ENCODE results near the gene IQCN. TPM values are rescaled to one million over a fixed set of nuclear protein-coding genes. Genes with fewer than 3 reads are reported as not detected.

IQCN gene, protein sequence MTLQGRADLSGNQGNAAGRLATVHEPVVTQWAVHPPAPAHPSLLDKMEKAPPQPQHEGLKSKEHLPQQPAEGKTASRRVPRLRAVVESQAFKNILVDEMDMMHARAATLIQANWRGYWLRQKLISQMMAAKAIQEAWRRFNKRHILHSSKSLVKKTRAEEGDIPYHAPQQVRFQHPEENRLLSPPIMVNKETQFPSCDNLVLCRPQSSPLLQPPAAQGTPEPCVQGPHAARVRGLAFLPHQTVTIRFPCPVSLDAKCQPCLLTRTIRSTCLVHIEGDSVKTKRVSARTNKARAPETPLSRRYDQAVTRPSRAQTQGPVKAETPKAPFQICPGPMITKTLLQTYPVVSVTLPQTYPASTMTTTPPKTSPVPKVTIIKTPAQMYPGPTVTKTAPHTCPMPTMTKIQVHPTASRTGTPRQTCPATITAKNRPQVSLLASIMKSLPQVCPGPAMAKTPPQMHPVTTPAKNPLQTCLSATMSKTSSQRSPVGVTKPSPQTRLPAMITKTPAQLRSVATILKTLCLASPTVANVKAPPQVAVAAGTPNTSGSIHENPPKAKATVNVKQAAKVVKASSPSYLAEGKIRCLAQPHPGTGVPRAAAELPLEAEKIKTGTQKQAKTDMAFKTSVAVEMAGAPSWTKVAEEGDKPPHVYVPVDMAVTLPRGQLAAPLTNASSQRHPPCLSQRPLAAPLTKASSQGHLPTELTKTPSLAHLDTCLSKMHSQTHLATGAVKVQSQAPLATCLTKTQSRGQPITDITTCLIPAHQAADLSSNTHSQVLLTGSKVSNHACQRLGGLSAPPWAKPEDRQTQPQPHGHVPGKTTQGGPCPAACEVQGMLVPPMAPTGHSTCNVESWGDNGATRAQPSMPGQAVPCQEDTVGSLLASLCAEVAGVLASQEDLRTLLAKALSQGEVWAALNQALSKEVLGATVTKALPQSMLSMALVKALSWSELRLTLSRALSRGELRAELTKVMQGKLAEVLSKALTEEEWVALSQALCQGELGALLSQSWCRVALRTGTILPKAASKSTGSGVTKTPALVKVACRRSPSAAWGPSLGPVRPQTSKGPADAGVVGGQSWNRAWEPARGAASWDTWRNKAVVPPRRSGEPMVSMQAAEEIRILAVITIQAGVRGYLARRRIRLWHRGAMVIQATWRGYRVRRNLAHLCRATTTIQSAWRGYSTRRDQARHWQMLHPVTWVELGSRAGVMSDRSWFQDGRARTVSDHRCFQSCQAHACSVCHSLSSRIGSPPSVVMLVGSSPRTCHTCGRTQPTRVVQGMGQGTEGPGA (N-terminal part only)
- 7.7 TPM for total RNA-seq

DNA sequence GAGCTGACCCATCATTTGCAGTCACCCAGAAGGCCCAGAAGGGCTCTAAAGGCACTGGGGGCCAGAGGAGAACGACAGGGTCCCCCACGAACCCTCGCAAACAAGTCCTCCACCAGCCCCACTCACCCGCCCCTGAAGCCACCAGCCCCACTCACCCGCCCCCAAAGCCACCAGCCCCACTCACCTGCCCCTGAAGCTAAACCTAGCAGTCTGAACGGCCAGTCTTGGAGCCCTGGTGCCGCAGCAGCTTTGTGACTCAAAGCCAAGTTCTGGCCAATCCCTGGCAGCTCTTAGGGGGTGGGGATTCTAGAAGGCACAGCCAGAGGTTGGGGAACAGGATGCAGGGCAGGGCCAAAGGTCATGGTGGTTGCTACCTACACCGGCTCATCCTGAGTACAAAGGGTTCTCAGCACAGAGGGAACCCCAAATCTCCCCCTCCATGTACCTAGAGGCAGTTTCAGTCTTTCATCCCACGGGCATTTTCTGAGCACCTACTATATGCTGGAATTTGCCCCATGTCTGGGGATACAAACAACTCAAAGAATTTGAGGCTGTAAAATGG, at the start of gene IQCN:
IQCN (minus strand) TSS at position 234 of the 562 bp plus-strand sequence. CDS start 4,974 bp downstream, outside the sequence.
- no peak within 1 kb of the TSS for H3K4me3 ChIP-seq (ENCODE audit: low read length)

DNA sequence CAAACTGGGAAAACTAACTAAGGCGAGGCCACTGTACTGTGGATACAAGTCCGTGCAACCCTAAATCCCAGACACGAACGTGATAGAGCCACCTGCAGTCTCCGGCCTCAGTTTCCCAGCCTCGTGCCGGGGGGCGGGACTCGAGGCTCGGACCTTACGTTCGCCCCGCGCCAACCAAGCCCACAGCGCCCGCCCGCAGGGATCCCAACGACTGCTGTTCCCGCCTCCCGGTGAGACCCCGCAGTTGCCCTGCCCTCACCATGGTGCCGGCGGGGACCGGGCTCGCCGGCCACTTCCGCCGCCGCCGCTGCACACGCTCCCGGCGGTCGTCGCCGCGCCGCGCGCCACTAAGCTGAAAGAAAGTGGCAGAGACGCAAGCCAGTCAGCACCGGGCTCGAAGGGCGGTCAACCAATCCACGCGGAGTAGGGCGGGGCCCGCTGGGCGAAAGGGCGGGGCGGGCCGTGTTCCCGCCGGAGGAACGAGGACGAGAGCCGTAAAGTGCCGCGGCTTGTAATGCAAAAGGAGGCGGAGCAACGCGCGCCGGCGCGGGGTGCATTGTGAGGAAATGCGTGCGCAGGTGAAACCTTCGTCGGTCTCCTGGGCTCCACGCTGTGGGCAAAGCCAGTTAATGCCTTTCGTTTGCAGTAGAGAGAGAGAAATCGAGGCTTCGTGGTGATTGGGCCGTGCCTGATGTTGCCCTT, 48.7 kb upstream of the IQCN start, which contains the start of gene LSM4:
LSM4 (minus strand) TSS at position 318 of the 702 bp plus-strand sequence; CDS start at position 262, 56 bp downstream.
- no peaks in the 10 kb centered on the region for H3K9me3 ChIP-seq (ENCODE audit: low read depth, low read length)
- peaks cover 57% of the 10 kb centered on the region for H3K4me1 ChIP-seq (ENCODE audit: insufficient read depth, low read length)
- no peaks in the 10 kb centered on the region for H3K27me3 ChIP-seq (ENCODE audit: insufficient read depth, low read length)
- H3K4me3 ChIP-seq (ENCODE audit: low read length): peak within 1 kb of the TSS; percentile 76

More for the DNA sequence above, at the start of gene IQCN:
- peaks cover 45% of the 10 kb centered on the region for H3K4me1 ChIP-seq (ENCODE audit: insufficient read depth, low read length)
- H3K9me3 ChIP-seq (ENCODE audit: low read depth, low read length): no peaks in the 10 kb centered on the region
- no peaks in the 10 kb centered on the region for H3K27me3 ChIP-seq (ENCODE audit: insufficient read depth, low read length)

DNA sequence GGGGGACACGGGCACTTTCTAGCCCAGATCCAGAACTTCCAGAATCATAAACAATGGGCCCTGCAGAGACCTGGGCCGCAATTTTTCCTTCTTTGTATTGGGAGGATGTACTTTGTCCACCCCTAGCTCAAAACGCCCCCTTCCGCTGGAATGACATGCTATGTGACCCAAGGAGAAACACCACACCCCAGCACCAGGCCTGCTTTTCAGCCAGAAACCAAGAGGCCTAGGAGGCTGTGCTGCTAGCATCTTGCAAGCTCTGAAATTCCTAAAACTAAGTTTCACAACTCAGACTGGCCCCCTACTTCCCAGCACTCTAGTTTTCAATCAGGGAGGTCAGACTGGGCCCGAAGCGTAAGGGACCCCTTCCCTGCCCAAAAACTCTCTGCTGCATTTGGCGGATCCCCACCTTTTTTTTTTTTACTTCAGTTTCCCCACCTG, 48.1 kb upstream of the IQCN start:
- Histone ChIP-seq H3K27me3 (ENCODE audit: insufficient read depth, low read length) (no peaks in the 10 kb centered on the region), H3K4me3 (ENCODE audit: low read length) (peak overlapping the region; percentile 76), H3K4me1 (ENCODE audit: insufficient read depth, low read length) (peaks cover 63% of the 10 kb centered on the region), H3K9me3 (ENCODE audit: low read depth, low read length) (no peaks in the 10 kb centered on the region)

DNA sequence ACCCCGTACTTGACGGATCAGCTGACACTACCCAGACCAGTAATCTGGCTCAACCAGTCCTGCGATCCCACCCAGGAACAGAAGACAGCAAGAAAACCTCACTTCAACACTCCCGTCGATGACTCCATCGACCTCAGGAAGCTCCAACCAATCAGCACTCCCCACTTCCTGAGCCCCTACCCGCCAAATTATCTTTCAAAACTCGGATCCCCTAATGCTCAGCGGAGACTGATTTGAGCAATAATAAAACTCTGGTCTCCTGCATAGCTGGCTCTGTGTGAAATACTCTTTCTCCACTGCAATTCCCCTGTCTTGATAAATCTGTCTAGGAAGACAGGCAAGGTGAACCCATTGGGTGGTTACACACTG, 47.5 kb upstream of the IQCN start:
- H3K27me3 ChIP-seq (ENCODE audit: insufficient read depth, low read length): no peaks in the 10 kb centered on the region
- no peak overlapping the region for H3K4me3 ChIP-seq (ENCODE audit: low read length)
- H3K4me1 ChIP-seq (ENCODE audit: insufficient read depth, low read length): peaks cover 64% of the 10 kb centered on the region
- no peaks in the 10 kb centered on the region for H3K9me3 ChIP-seq (ENCODE audit: low read depth, low read length)

DNA sequence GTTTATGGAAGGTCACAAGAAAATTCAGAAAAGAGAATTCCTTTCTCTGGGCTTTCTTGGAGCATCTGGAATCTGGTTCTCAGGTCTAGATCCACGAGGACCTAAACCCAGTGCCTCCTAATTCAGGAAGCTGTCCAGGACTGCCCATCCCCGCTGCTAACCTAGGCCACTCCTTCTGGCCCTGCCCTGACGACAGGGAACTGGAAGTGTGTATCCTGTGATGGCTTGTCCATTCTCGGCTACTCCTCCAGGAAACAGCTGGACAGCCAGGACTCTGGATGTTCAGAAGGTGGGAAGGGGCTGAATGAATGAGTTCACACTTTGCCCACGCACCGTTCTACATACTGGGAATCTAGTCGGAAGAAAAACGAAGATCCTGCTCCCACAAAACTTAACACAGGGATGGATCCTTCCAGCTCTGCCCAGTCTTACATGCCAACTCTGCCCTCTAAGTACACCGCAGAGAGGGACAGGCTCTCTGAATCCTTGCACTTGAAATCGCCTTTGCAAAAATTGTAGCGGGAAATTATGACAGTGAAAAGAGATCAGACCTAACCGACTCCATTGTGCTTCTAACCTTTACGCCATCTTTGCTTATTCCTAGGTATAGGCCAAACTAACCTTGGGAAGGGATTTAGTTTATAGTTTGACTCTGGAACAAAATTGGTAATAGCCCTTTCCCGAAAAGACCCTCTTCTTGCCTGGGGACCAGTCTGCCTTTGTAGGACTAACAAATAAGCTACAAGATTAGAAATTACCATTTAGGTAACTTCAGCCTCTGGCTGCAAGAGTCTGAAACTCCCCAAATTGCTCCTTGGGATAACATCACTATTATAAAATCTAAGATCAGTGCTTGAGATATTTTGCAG, 46.8 kb upstream of the IQCN start:
- no peaks in the 10 kb centered on the region for H3K9me3 ChIP-seq (ENCODE audit: low read depth, low read length)
- peaks cover 64% of the 10 kb centered on the region for H3K4me1 ChIP-seq (ENCODE audit: insufficient read depth, low read length)
- H3K27me3 ChIP-seq (ENCODE audit: insufficient read depth, low read length): no peaks in the 10 kb centered on the region
- no peak overlapping the region for H3K4me3 ChIP-seq (ENCODE audit: low read length)

DNA sequence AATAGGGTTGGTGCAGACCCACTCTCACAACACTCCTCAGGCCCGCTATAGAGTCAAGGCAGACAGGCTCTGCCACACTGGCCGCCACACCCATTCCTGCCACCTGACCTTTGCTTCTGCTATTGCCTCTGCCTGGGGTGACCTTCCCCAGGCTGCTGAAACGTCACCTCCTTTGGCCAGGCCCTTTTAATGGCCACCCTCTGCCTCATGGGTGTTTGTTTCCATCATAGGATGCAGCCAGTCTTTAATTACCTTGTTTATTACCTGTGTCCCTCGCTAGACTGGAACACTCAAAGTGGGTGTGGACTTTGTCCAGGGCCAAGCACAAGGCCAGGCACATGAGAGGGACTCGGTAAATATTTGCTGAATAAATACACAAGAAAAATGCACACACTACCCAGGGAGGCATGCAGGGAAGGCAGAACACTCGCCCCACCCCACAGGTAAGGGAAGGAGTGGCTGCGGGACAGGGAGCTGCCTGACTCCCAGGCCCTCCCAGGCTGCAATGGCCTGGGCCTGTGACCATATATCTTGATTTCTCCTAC, 45.4 kb upstream of the IQCN start:
- Histone ChIP-seq H3K4me3 (ENCODE audit: low read length) (no peak overlapping the region), H3K9me3 (ENCODE audit: low read depth, low read length) (no peaks in the 10 kb centered on the region), H3K4me1 (ENCODE audit: insufficient read depth, low read length) (peaks cover 64% of the 10 kb centered on the region), H3K27me3 (ENCODE audit: insufficient read depth, low read length) (no peaks in the 10 kb centered on the region)

DNA sequence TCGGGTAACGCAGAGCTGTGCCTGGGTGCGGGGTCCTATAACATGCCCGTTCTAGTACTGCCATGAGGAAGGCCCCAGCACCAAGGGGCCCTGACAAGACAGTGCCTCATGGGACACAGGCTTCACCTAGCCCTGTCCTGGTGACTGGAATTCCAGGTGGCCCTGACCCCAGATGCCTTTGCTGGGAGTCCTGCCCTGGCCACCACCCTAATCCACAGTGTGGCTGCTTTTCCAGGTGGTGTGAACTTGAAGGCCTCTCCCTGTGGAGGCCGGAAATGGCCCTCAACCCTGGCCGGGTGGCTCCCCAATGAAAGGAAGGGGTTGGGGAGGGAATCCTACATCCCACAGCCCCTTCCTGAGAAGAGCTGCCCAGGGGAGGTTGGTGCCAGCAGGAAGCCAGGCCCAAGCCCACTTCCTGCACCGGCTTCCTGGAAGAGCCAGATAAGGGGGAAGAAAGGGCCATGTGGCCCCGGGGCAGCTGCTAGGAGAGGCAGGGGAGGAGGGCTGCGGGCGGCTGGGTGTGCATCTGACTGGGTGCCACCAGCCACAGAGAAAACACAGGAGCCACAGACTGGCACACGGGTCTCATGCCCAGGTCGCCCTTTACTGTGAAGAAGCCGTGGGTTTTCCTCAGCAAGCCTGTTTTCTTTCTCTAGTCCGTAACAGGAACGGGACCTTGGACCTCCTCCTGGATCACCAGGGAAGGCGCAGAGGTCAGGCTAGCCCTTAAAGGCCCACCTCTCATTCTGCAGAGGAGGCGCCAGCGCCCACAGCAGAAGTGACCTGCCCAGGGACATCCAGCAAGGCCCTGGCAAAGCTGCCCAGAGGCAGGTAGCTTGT, 43.9 kb upstream of the IQCN start:
- Histone ChIP-seq H3K4me1 (ENCODE audit: insufficient read depth, low read length) (peaks cover 54% of the 10 kb centered on the region), H3K4me3 (ENCODE audit: low read length) (no peak overlapping the region), H3K27me3 (ENCODE audit: insufficient read depth, low read length) (no peaks in the 10 kb centered on the region), H3K9me3 (ENCODE audit: low read depth, low read length) (no peaks in the 10 kb centered on the region)

DNA sequence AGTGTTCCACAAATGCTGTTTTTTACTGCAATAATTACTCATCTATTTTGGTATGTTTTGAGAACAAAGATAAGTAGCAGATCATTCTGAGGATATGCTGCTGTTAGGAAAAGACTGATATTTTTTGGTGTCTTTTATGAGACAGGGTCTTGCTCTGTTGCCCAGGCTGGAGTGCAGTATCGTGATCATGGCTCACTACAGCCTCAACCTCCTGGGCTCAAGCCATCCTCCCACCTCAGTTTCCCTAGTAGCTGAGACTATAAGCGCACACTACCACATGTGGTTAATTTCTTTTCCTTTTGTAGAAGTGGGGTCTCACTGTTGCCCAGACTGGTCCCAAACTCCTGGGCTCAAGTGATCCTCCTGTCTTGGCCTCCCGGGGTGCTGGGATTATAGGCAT, 39.1 kb upstream of the IQCN start:
- Histone ChIP-seq H3K4me1 (ENCODE audit: insufficient read depth, low read length) (peaks cover 11% of the 10 kb centered on the region), H3K27me3 (ENCODE audit: insufficient read depth, low read length) (no peaks in the 10 kb centered on the region), H3K4me3 (ENCODE audit: low read length) (no peak overlapping the region)

DNA sequence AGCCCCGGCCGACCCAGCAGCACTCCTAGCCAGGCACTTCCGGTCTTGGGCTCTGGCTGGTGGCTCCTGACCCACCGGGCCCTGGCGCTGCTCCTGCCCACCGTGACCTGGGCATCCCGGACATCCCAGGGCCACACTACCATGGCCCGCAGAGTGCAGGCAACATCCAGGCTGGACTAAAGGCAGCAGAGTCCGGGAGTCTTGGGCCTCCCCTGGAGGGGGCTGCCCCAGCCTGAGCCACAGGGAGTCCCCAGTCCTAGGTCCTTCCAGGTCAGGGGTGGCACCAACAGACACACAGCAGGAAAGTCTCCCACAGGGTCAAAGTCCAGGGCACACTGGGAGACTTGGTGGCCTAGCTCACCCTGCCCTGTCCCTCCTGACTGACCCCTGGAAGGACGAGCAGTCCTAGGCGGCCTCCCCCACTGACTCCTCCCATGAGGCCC, 37.9 kb upstream of the IQCN start:
- no peaks in the 10 kb centered on the region for H3K9me3 ChIP-seq (ENCODE audit: low read depth, low read length)
- H3K4me3 ChIP-seq (ENCODE audit: low read length): no peak overlapping the region
- no peaks in the 10 kb centered on the region for H3K27me3 ChIP-seq (ENCODE audit: insufficient read depth, low read length)
- peaks cover 7% of the 10 kb centered on the region for H3K4me1 ChIP-seq (ENCODE audit: insufficient read depth, low read length)

More for the DNA sequence above, 39.1 kb upstream of the IQCN start:
- H3K9me3 ChIP-seq (ENCODE audit: low read depth, low read length): no peaks in the 10 kb centered on the region

DNA sequence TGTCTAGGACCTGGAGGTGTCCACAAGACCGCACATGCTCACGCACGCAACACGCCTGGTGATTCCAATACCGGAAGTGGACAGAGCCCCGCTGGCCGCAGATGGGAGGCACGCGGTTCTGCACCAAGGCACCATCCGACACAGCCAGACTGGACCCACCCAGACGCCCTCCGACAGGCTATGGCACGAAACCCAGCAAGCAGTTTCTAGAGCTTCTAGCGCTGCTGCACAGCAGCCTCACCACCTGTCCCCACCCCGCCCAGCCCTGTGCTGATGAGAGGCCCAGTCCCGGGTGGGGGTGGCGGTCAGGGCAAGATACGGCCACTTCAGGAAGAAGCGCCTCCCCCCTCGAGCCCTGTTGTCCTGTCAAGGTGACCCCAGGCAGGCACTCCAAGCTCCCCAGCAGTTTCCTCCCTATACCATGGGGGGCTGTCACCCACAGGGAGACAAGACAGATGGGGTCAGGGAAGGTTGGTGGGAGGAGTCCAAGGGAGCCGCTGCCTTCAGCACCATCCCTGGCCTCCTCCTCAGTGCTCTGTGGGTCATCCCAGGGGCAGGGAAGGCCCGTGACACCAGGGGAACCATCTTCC, 37.3 kb upstream of the IQCN start:
- Histone ChIP-seq H3K27me3 (ENCODE audit: insufficient read depth, low read length) (no peaks in the 10 kb centered on the region), H3K9me3 (ENCODE audit: low read depth, low read length) (no peaks in the 10 kb centered on the region), H3K4me3 (ENCODE audit: low read length) (no peak overlapping the region), H3K4me1 (ENCODE audit: insufficient read depth, low read length) (peaks cover 10% of the 10 kb centered on the region)

DNA sequence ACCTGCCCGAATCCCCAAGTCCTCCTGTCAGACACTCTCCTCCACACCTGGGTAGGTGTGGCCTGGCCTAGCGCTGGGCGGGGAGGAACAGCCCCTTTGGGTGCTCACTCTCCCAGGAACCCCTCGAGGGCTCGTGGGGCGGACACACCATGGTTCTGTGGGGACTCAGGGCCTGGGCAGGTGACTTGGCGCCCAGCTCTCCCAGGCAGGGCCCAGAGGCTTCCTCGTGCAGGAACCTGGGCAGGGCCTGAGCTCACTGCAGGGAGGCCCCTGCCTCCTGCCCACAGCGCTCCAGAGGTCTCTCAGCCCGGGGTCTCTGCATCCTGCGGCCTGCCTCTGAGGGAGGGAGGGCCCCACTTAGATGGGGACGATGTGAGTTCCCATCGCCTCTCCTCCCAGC, 36.7 kb upstream of the IQCN start:
- H3K27me3 ChIP-seq (ENCODE audit: insufficient read depth, low read length): no peaks in the 10 kb centered on the region
- no peak overlapping the region for H3K4me3 ChIP-seq (ENCODE audit: low read length)
- H3K9me3 ChIP-seq (ENCODE audit: low read depth, low read length): no peaks in the 10 kb centered on the region
- H3K4me1 ChIP-seq (ENCODE audit: insufficient read depth, low read length): peaks cover 16% of the 10 kb centered on the region

Data from mononuclear cell (primary cell).